ENCODE results near the gene MUC5B. TPM values are rescaled to one million over a fixed set of nuclear protein-coding genes. Genes with fewer than 3 reads are reported as not detected.

MUC5B gene
- total RNA-seq, 1 donor from 2014 or later, result not detected

GRCh38 chr11:1296287-1296686 lies 73.4 kb downstream of the MUC5B start:
- H3K36me3 ChIP-seq, result peaks cover 23% of the 10 kb centered on the region
- no peak for DNase-seq
- H3K4me3 ChIP-seq, result no peak overlapping the region
- H3K27me3 ChIP-seq (ENCODE audit: low read depth), result no peaks in the 10 kb centered on the region
- H3K27ac ChIP-seq (replicated peaks), result no peak overlapping the region
- H3K9me3 ChIP-seq (replicated peaks), result no peaks in the 10 kb centered on the region
- H3K4me1 ChIP-seq, result peaks cover 56% of the 10 kb centered on the region
- intact Hi-C loops (cut with micrococcal nuclease), result no loop called here
- TF ChIP-seq CTCF (IDR thresholded peaks at IDR 0.05; ENCODE audit: borderline replicate concordance), result no peak

GRCh38 chr11:1297011-1297575 lies 74.2 kb downstream of the MUC5B start:
- Histone ChIP-seq H3K27me3 (ENCODE audit: low read depth) (no peaks in the 10 kb centered on the region), H3K4me1 (peaks cover 59% of the 10 kb centered on the region), H3K4me3 (no peak overlapping the region), H3K36me3 (peaks cover 23% of the 10 kb centered on the region), H3K27ac (replicated peaks) (no peak overlapping the region), H3K9me3 (replicated peaks) (no peaks in the 10 kb centered on the region)
- intact Hi-C loops (cut with micrococcal nuclease), result no loop called here
- no peak for TF ChIP-seq CTCF (IDR thresholded peaks at IDR 0.05; ENCODE audit: borderline replicate concordance)
- no peak for DNase-seq

GRCh38 chr11:1297576-1298473 lies 75.0 kb downstream of the MUC5B start:
- TF ChIP-seq CTCF (IDR thresholded peaks at IDR 0.05; ENCODE audit: borderline replicate concordance), result no peak
- Histone ChIP-seq H3K27ac (replicated peaks) (peak overlapping the region; percentile 55), H3K9me3 (replicated peaks) (no peaks in the 10 kb centered on the region), H3K4me1 (peaks cover 61% of the 10 kb centered on the region), H3K4me3 (no peak overlapping the region), H3K27me3 (ENCODE audit: low read depth) (no peaks in the 10 kb centered on the region), H3K36me3 (peaks cover 23% of the 10 kb centered on the region)
- DNase-seq, result no peak
- intact Hi-C loops (cut with micrococcal nuclease), result no loop called here

DNA sequence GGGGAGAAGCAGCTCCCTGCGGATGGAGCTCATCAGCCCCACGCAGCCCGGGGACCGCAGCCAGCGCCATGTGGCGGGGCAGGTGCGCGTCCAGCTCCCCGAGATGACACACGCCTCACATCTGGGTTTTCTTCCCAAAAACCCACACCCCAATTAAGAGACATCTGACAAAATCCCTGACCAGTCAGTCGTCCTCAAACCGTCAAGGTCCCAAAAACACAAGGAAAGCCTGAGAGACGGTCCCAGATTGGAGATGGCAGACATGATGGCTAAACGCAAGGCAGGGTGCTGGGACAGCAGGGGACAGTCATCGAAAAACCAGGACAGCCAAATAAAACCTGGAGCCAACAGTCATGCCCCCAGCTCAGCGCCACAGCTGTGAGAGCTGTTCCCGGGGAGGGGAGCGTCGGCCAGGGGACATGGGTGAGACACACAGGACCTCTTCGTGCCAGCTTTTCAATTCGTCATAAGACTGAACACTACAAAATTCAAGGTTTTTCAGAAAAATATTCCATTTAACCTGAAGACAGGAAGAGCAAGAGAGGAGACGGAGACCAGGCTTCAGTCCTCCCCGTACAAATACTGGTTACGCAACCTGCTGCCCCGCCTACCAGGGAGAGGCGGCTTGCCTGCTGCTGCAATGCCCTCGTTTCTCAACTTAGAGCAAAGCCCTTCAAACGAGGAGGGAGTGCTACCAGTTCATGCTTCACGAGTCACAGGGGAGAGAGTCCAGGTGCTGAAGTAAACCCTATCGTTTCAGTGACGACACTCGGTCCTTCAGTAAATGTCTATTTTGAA lies 76.0 kb downstream of the MUC5B start:
- TF ChIP-seq CTCF (IDR thresholded peaks at IDR 0.05; ENCODE audit: borderline replicate concordance), result no peak
- H3K4me1 ChIP-seq, result peaks cover 62% of the 10 kb centered on the region
- intact Hi-C loops (cut with micrococcal nuclease), result no loop called here
- H3K27me3 ChIP-seq (ENCODE audit: low read depth), result no peaks in the 10 kb centered on the region
- DNase-seq, result peak; percentile 80
- peaks cover 13% of the 10 kb centered on the region for H3K36me3 ChIP-seq
- no peaks in the 10 kb centered on the region for H3K9me3 ChIP-seq (replicated peaks)
- H3K27ac ChIP-seq (replicated peaks), result peak overlapping the region; percentile 55
- H3K4me3 ChIP-seq, result no peak overlapping the region

- no peak for TF ChIP-seq CTCF (IDR thresholded peaks at IDR 0.05; ENCODE audit: borderline replicate concordance)
- peaks cover 70% of the 10 kb centered on the region for H3K4me1 ChIP-seq
- no peaks in the 10 kb centered on the region for H3K9me3 ChIP-seq (replicated peaks)
- no peak for DNase-seq
- peaks cover 11% of the 10 kb centered on the region for H3K36me3 ChIP-seq
- intact Hi-C loops (cut with micrococcal nuclease), result no loop called here
- H3K27ac ChIP-seq (replicated peaks), result peak overlapping the region; percentile 55
- H3K4me3 ChIP-seq, result no peak overlapping the region
- H3K27me3 ChIP-seq (ENCODE audit: low read depth), result no peaks in the 10 kb centered on the region
Measured at GRCh38 chr11:1299621-1300020, 76.8 kb downstream of the MUC5B start.
